ENCODE data around the gene SSC5D. TPM values are rescaled to one million over a fixed set of nuclear protein-coding genes. Genes with fewer than 3 reads are reported as not detected.

SSC5D gene
- total and polyA plus RNA-seq, 10 of the 15 experiments (the other 5 are each of a cell fraction or from before 2014, with no cell fraction given), result 0.03 to 0.13 (median 0.05) TPM; not detected in 4

DNA sequence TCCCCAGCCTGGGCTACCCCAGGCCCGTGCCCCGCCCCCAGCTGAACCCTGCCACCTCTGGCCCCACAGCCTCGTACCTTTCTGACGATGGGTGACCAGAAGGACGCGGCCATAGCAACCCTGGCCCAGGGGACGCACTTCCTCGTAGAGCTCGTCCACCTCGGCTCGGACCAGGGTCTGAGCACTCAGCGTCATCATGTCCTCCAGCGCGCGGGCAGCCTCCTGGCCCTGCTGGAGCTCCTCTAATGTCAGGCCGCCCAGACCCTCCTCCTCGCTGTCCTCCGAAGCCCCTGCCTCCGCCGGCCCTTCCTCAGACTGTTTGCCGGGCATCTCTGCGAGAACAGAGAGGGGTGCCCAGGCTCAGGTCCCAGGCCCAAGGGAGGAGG, 47.7 kb downstream of the SSC5D start:
- H2AFZ ChIP-seq (ENCODE audit: control insufficient read depth, low read depth, low read length), result no peak overlapping the region
- H3K79me2 ChIP-seq (ENCODE audit: control insufficient read depth, insufficient read depth, low read length), result no peaks in the 10 kb centered on the region
- intact Hi-C loops (cut with micrococcal nuclease; ENCODE audit: unreplicated experiment) (no loop called here), in situ Hi-C loops (cut with MboI) (no loop called here)
- no peak overlapping the region for H3K27ac ChIP-seq (ENCODE audit: control insufficient read depth, insufficient read depth)
- POLR2A ChIA-PET, result no interaction called here
- FAIRE-seq (no peak), ATAC-seq (no peak), DNase-seq (ENCODE audit: low read depth, low spot score) (no peak)
- no peaks in the 10 kb centered on the region for H3K27me3 ChIP-seq (replicated peaks in 1 of 2; ENCODE audit: control insufficient read depth in 2 of 2, insufficient read depth in 2 of 2, low read length in 1 of 2)
- CTCF ChIA-PET, result no interaction called here
- no peaks in the 10 kb centered on the region for H3K36me3 ChIP-seq (ENCODE audit: control insufficient read depth in 2 of 2, insufficient read depth in 2 of 2, low read length in 1 of 2)
- no peak overlapping the region for H3K9ac ChIP-seq (ENCODE audit: control insufficient read depth, insufficient read depth, low read length)
- H3K4me1 ChIP-seq (ENCODE audit: control insufficient read depth, insufficient read depth, low read length), result no peaks in the 10 kb centered on the region
- TF ChIP-seq KLF5 (IDR thresholded peaks at IDR 0.05; ENCODE audit: partially characterized antibody) (no peak), ZBED1 (IDR thresholded peaks at IDR 0.05; ENCODE audit: borderline replicate concordance) (no peak), KAT2A (conservative IDR thresholded peaks at IDR 0.05; ENCODE audit: control insufficient read depth, low read depth, low read length) (no peak), SRF (IDR thresholded peaks at IDR 0.05; ENCODE audit: low read depth in 2 of 2, low read length in 2 of 2) (no peak), HDAC2 (IDR thresholded peaks at IDR 0.05) (no peak), RAD21 (IDR thresholded peaks at IDR 0.05; ENCODE audit: insufficient read depth, low read depth, low read length) (no peak), YY1 (IDR thresholded peaks at IDR 0.05; ENCODE audit: low read depth, low read length) (no peak), IRF5 (IDR thresholded peaks at IDR 0.05; ENCODE audit: borderline replicate concordance) (no peak), ZZZ3 (IDR thresholded peaks at IDR 0.05; ENCODE audit: control insufficient read depth, insufficient read length, low read depth) (no peak), PML (IDR thresholded peaks at IDR 0.05; ENCODE audit: low read length) (no peak), ESRRA (IDR thresholded peaks at IDR 0.05; ENCODE audit: low read length) (no peak), ZBTB40 (IDR thresholded peaks at IDR 0.05; ENCODE audit: borderline replicate concordance) (no peak), HDGF (IDR thresholded peaks at IDR 0.05) (no peak), GATAD2B (conservative IDR thresholded peaks at IDR 0.05; ENCODE audit: low read depth) (no peak), MTA3 (IDR thresholded peaks at IDR 0.05; ENCODE audit: borderline replicate concordance, low read length) (no peak), ZNF207 (IDR thresholded peaks at IDR 0.05; ENCODE audit: borderline replicate concordance) (no peak), NR2C2 (IDR thresholded peaks at IDR 0.05; ENCODE audit: borderline replicate concordance, control insufficient read depth, insufficient read length, low read depth) (no peak), USF2 (IDR thresholded peaks at IDR 0.05; ENCODE audit: borderline replicate concordance, low read depth, low read length) (no peak), POLR2AphosphoS5 (IDR thresholded peaks at IDR 0.05; ENCODE audit: low read length) (no peak)
- H4K20me1 ChIP-seq (ENCODE audit: control insufficient read depth, insufficient read depth), result no peaks in the 10 kb centered on the region
- whole genome bisulfite sequencing (ENCODE audit: insufficient coverage, insufficient replicate concordance, low lambda C conversion rate, missing lambda C conversion rate), result 58% methylated on average over 15 of the region's 22 CpGs
- SMC1A ChIA-PET (ENCODE audit: uncharacterized antibody, unreplicated experiment), result interaction anchor here (1.0 kb wide), 1 partner anchor 22 kb away, joined by 4 read pairs; no protein-coding TSS in a partner anchor
- no peak overlapping the region for H3K4me3 ChIP-seq
- no TSS peak for BruUV-seq (replicated peaks)
- RAD21 ChIA-PET (ENCODE audit: unreplicated experiment), result interaction anchor here (0.6 kb wide), 1 partner anchor 403 kb away, joined by 3 read pairs; no protein-coding TSS in a partner anchor
- H3K9me3 ChIP-seq (replicated peaks; ENCODE audit: control insufficient read depth, insufficient read depth, low read length), result no peaks in the 10 kb centered on the region
- no peak overlapping the region for H3K4me2 ChIP-seq (ENCODE audit: control insufficient read depth, insufficient read depth)

Data from GM12878 (cell line).